Duodenal mucosa (tissue), 2 donors: ENCODE measurements around the gene MOG.

Experiments
- H3K27ac ChIP-seq: one replicate; pipeline ENCODE4 v1.7.0; 2013; ENCODE audit warnings: low read depth, low read length
- H3K27me3 ChIP-seq, 2 donors: one replicate each; pipeline ENCODE4 v1.7.0; 2013; ENCODE audit warnings: low read length in 2 of 2, control low read depth in 1 of 2; ENCODE audit not compliant: insufficient read depth in 2 of 2, control insufficient read depth in 1 of 2
- H3K36me3 ChIP-seq, 2 donors: one replicate each; pipeline ENCODE4 v1.7.0; 2013; ENCODE audit warnings: low read length in 2 of 2, control low read depth in 1 of 2; ENCODE audit not compliant: insufficient read depth in 2 of 2, control insufficient read depth in 1 of 2
- H3K4me1 ChIP-seq, 2 donors: one replicate each; pipeline ENCODE4 v1.7.0; 2013; ENCODE audit warnings: low read length in 2 of 2, control low read depth in 1 of 2; ENCODE audit not compliant: insufficient read depth in 2 of 2, control insufficient read depth in 1 of 2
- H3K4me3 ChIP-seq, 2 donors: one replicate each; pipeline ENCODE4 v1.7.0; 2013; ENCODE audit warnings: low read length in 2 of 2, low read depth in 1 of 2
- H3K9ac ChIP-seq, 2 donors: one replicate each; pipeline ENCODE4 v1.7.0; 2013; ENCODE audit warnings: low read length in 2 of 2, low read depth in 1 of 2
- H3K9me3 ChIP-seq, 2 donors: one replicate each; pipeline ENCODE4 v1.7.0; 2013; ENCODE audit warnings: low read length in 2 of 2, control low read depth in 1 of 2; ENCODE audit not compliant: control insufficient read depth in 1 of 2

The MOG gene

DNA sequence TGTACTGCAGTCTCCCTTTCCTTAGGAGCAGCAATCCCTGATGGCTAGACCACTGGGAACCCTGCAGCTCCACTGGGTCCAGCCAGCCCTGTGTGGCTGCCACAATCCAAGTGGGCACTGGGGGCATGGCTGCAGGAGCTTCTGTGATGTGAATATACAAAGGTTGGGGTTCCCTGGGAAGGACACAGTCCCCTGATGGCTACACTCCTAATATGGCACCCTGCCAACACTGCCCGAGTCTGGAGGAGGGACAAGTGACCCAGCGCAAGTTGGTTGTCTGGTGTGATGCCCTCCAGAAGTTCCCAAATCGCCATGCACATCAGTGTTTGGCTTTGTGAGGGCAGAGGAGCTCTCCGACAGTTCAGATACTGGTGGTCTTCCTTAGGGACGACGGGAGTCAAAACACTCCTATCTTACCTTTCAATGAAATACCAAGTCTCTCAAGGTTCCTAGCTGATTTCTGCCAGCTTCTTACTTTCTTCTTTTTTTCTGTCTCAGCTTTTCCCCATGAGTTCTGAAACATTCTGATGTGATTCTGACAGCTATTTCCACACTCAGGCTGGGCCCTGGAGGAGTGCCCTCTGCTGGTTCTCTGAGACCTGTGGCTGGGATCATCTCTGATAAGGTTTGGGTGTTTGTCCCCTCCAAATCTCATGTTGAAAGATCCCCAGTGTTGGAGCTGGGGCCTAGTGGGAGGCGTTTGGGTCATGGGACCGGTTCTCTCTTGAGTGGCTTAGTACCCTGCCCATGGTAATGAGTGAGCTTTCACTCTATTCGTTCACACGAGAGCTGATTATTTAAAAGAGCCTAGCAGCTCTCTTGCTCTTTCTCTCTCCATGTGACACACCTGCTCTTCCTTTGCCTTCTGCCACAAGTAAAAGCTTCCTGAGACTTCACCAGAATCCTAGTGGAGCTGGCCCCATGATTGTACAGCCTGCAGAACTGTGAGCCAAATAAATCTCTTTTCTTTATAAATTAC lies 39.5 kb downstream of the MOG start:
- Histone ChIP-seq H3K4me3 (no peak overlapping the region), H3K36me3 (no peaks in the 10 kb centered on the region), H3K9me3 (no peaks in the 10 kb centered on the region), H3K27ac (no peak overlapping the region), H3K27me3 (peaks cover 0 to 4% of the 10 kb centered on the region in 2 donors), H3K9ac (no peak overlapping the region), H3K4me1 (no peaks in the 10 kb centered on the region)

DNA sequence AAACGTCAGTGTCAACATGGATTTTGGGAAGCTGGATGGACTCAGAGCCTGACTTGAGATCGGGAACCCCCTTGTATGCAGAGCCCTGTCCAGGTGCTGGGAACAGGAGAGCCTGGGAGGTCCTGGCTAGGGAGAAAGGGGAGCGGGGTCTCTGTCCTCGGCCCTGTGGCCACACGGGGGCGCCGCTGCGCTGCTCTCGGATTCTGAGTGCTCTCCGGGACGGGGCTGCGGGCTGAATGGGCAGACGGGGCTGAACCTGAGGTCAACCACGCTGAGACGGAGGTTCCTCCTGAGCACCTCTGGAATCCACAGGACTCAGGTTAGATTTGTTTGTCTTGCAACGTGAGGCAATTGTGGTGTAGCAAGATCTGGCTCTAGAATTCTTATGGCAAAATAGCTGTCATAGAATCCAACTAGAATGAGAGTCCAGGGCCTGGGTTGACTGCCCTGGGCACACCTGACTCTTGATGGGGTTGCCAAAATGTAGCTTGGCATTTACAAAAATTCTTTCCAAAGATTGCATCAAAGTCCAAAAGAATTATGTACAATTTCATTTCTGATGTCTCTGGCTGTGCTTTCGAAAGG lies 45.7 kb downstream of the MOG start:
- H3K27me3 ChIP-seq, result peaks cover 0 to 7% of the 10 kb centered on the region in 2 donors
- no peak overlapping the region for H3K27ac ChIP-seq
- H3K9ac ChIP-seq, result no peak overlapping the region
- H3K36me3 ChIP-seq, result no peaks in the 10 kb centered on the region
- H3K4me1 ChIP-seq, result no peaks in the 10 kb centered on the region
- no peaks in the 10 kb centered on the region for H3K9me3 ChIP-seq
- H3K4me3 ChIP-seq, result no peak overlapping the region

DNA sequence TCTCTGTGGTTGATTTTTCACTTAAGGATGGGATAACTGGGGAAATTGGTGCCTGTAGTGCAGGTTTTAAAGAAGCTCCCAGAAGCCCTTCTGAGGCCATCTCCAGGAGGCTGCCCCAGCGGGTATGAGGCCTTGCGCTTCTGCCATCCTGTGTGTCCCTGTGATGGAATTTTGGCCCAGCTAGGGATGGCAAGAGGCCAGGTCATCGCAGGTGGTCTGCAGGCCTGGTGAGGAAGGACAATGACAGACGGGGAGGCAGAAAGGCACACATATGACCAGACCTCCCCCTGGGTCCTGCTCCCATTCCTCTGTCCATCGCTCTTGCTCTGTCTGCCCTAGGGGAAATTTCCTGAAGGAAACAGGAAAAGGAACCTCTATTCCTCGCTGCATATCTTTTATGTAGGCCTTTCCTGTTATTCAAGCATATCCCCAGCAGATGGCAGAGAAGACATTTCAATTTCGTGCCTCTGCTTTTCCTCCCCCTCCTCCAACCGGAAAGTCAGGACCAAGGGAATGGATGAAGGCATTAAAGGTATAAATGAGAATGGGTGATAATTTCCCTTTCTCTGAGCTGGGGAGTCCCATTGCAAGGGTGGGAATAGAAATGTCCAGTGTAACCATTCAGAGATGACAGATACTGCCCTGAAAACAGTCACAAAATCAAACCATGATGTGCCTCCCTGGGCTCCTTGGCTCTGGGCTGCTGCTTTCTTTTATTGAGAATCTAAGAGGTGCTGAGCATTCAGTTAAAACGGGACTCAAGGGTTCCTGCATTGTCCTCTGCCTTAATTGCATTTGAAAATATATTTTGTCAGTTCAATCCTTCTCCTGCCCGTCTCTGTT lies 48.7 kb downstream of the MOG start:
- H3K9me3 ChIP-seq, result no peaks in the 10 kb centered on the region
- no peak overlapping the region for H3K4me3 ChIP-seq
- peaks cover 0 to 7% of the 10 kb centered on the region in 2 donors for H3K27me3 ChIP-seq
- no peak overlapping the region for H3K27ac ChIP-seq
- no peak overlapping the region for H3K9ac ChIP-seq
- H3K4me1 ChIP-seq, result peaks cover 0 to 3% of the 10 kb centered on the region in 2 donors
- H3K36me3 ChIP-seq, result no peaks in the 10 kb centered on the region

DNA sequence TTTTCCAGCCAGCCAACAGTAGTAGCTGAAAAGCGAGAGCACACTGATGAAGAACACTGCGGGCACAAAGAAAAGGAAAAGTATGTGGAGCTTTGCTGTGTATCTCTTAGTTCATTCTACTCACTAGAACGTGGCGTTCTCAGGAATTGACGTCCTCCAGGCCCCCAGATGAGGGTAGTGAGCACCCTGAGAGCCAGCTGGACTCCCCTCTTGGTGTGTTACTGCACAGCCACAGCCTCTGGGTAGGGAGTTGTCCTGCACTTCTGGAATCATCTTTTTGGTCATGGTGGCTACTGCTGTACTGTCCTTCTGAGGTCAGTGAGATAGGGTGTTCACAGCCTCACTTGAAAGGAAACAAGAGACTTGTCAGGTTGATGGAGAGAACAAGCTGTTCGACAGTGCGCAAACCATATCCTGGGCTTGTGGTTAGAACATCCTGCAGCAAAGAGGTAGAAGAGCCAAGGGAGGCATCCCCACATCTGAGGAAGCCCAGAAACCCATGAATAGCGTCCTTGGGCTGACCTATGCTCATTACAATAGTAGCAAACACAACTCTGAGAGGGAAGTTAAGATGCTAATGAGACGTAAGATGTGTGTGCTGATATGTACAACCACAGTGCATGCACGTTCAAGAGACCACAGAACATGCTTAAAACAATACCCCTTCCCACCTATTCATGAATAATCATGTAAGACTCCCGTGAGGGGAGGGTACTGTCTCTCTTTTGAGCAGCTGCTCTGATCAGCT lies 51.7 kb downstream of the MOG start:
- H3K36me3 ChIP-seq, result no peaks in the 10 kb centered on the region
- H3K27me3 ChIP-seq, result peaks cover 0 to 7% of the 10 kb centered on the region in 2 donors
- no peak overlapping the region for H3K27ac ChIP-seq
- H3K4me3 ChIP-seq, result peak overlapping the region in 1 of 2 donors; percentile 43
- H3K4me1 ChIP-seq, result peaks cover 0 to 3% of the 10 kb centered on the region in 2 donors
- no peak overlapping the region for H3K9ac ChIP-seq
- no peaks in the 10 kb centered on the region for H3K9me3 ChIP-seq

DNA sequence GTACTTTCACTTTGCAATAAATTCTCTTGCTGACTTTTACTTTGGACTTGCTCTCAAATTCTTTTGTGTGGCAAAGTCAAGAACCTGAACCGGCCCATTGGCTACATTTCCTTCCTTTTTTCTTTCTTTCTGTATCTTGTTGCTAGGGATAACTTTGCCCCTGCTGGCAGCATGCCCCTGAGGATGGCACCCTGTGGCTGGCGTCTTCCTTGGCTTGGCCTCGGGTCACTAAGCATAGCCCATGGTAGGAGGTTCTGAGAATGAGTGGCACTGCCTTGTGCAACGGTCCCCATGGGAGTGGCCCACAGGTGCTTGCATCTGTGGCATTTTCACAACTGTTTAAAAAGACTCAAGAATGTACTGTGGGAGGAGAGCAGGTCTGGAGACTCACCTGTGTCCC lies 52.3 kb downstream of the MOG start:
- H3K4me3 ChIP-seq, result peak overlapping the region in 1 of 2 donors; percentile 43
- no peak overlapping the region for H3K27ac ChIP-seq
- H3K27me3 ChIP-seq, result peaks cover 0 to 3% of the 10 kb centered on the region in 2 donors
- H3K9ac ChIP-seq, result no peak overlapping the region
- H3K36me3 ChIP-seq, result no peaks in the 10 kb centered on the region
- no peaks in the 10 kb centered on the region for H3K9me3 ChIP-seq
- peaks cover 0 to 3% of the 10 kb centered on the region in 2 donors for H3K4me1 ChIP-seq

DNA sequence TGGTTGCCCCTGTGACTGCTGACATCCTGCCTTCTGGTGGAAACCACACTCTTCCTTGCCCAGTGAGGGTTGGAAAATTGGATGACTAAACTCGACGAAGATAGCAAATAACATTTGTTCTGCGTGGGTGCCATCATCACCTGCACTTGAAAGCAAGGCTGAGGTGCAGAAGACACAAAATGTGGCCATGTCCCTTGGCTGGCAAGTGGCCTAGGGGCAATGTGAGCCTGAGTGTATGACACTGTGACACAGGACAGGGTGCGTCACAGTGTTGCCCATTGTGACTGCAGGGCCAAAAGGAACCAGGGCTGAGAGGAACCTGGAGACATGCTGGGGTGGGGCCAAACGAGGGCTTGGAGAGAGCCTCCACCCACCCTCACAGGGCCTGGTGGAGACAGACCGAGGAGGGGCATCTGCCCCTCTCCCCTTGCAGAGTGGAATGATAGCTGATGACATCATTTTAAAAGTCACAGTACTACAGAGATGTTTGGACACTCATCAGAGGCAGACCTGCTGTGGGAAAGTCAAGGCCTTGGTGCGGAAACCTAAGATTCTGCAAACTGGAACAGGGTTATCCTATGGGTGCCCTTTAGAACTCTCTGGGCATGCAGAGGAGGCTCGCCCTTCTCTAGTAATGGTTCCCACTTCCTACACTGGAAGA lies 53.5 kb downstream of the MOG start:
- Histone ChIP-seq H3K4me1 (peaks cover 0 to 3% of the 10 kb centered on the region in 2 donors), H3K4me3 (no peak overlapping the region), H3K9me3 (no peaks in the 10 kb centered on the region), H3K27me3 (peaks cover 0 to 3% of the 10 kb centered on the region in 2 donors), H3K36me3 (no peaks in the 10 kb centered on the region), H3K27ac (no peak overlapping the region), H3K9ac (no peak overlapping the region)

DNA sequence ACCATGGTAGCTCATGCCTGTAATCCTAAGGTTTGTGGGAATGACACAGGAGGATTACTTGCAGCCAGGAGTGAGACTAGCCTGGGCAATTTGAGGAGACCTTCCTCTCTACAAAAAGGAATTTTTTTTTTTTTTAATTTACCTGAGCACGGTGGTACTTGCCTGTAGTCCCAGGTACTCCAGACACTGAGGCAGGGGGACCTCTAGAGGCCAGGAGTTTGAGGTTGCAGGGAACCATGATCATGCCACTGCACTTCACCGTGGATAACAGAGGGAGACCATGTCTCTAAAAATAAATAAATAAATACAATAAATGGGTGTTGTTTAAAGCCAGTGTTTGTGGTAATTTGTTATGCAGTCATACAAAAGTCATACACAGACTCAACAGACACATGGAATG lies 64.0 kb downstream of the MOG start:
- Histone ChIP-seq H3K36me3 (peaks cover 9 to 10% of the 10 kb centered on the region in 2 donors), H3K9ac (no peak overlapping the region), H3K27me3 (no peaks in the 10 kb centered on the region), H3K27ac (no peak overlapping the region), H3K9me3 (no peaks in the 10 kb centered on the region), H3K4me1 (peaks cover 9 to 19% of the 10 kb centered on the region in 2 donors), H3K4me3 (no peak overlapping the region)
